ENCODE measurements around the gene FLII. TPM values are rescaled to one million over a fixed set of nuclear protein-coding genes. Genes with fewer than 3 reads are reported as not detected.

The FLII gene
- polyA plus RNA-seq, 1 of the 3 experiments (the other 2 are of a cell fraction), result 244 TPM

DNA sequence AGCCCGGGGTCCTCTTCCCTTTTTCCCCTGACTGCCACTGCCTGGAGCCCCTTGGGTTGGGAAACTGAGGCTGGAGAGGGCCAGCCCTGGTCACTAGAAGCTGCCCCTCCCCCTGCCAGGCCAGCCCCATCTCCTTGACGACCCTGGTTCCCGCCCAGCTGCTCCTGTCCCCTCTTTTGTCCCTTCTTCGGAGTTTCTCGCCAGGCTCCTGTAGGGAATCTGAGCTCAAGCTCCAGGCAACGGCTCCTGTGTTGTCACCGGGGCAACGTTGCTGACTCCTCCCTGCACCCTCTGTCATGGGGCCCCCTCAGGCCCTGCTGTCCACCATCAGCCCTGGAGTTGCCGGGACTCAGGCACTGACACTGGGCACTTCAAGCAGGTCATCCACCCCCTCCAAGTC lies 27.4 kb downstream of the FLII start:
- no peak overlapping the region for H3K4me2 ChIP-seq
- H3K79me2 ChIP-seq (ENCODE audit: insufficient read depth), result peaks cover 52% of the 10 kb centered on the region
- peaks cover 6 to 16% of the 10 kb centered on the region in 2 experiments; a peak in 3 of 4 replicates for H3K4me1 ChIP-seq (ENCODE audit: control insufficient read depth in 1 of 2, insufficient read depth in 2 of 2, low read depth in 1 of 2, low read length in 1 of 2)
- no peak overlapping the region for H3K9ac ChIP-seq
- no peaks in the 10 kb centered on the region for H3K9me2 ChIP-seq
- no peak overlapping the region for H3K4me3 ChIP-seq (ENCODE audit: low read depth in 2 of 2, low read length in 1 of 2)
- POLR2A ChIA-PET, result no interaction called here
- H3K27ac ChIP-seq (ENCODE audit: low read depth in 2 of 2, low read length in 1 of 2), result no peak overlapping the region
- no peak overlapping the region for H2AFZ ChIP-seq (ENCODE audit: low read depth)
- CTCF ChIA-PET, result interaction anchor here (1.1 kb wide), 1 partner anchor 91 kb away, joined by 3 read pairs; no protein-coding TSS in a partner anchor
- H3K27me3 ChIP-seq (ENCODE audit: insufficient read depth), result no peaks in the 10 kb centered on the region
- H3F3A ChIP-seq (replicated peaks; ENCODE audit: insufficient read depth), result peaks cover 4% of the 10 kb centered on the region
- H3K9me3 ChIP-seq, result no peaks in the 10 kb centered on the region
- H4K20me1 ChIP-seq (ENCODE audit: insufficient read depth), result 0 out of 2 replicates have a peak, but pooled peaks cover 17% of the 10 kb centered on the region
- no peak for DNase-seq
- WGBS (ENCODE audit: low lambda C conversion rate), result 81% methylated on average over 8 of the region's 9 CpGs
- no peak for TF ChIP-seq SIN3A (IDR thresholded peaks at IDR 0.05; ENCODE audit: borderline replicate concordance, low read depth, low read length)
- TF ChIP-seq, protein P1, sequence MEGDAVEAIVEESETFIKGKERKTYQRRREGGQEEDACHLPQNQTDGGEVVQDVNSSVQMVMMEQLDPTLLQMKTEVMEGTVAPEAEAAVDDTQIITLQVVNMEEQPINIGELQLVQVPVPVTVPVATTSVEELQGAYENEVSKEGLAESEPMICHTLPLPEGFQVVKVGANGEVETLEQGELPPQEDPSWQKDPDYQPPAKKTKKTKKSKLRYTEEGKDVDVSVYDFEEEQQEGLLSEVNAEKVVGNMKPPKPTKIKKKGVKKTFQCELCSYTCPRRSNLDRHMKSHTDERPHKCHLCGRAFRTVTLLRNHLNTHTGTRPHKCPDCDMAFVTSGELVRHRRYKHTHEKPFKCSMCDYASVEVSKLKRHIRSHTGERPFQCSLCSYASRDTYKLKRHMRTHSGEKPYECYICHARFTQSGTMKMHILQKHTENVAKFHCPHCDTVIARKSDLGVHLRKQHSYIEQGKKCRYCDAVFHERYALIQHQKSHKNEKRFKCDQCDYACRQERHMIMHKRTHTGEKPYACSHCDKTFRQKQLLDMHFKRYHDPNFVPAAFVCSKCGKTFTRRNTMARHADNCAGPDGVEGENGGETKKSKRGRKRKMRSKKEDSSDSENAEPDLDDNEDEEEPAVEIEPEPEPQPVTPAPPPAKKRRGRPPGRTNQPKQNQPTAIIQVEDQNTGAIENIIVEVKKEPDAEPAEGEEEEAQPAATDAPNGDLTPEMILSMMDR (IDR thresholded peaks at IDR 0.05), result no peak
- TF ChIP-seq, protein P2, sequence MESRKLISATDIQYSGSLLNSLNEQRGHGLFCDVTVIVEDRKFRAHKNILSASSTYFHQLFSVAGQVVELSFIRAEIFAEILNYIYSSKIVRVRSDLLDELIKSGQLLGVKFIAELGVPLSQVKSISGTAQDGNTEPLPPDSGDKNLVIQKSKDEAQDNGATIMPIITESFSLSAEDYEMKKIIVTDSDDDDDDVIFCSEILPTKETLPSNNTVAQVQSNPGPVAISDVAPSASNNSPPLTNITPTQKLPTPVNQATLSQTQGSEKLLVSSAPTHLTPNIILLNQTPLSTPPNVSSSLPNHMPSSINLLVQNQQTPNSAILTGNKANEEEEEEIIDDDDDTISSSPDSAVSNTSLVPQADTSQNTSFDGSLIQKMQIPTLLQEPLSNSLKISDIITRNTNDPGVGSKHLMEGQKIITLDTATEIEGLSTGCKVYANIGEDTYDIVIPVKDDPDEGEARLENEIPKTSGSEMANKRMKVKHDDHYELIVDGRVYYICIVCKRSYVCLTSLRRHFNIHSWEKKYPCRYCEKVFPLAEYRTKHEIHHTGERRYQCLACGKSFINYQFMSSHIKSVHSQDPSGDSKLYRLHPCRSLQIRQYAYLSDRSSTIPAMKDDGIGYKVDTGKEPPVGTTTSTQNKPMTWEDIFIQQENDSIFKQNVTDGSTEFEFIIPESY (IDR thresholded peaks at IDR 0.05; ENCODE audit: borderline replicate concordance, low read depth), result no peak
- TF ChIP-seq FOXJ3 (CRISPR knock-in tag; IDR thresholded peaks at IDR 0.05), result no peak
- no peak for TF ChIP-seq PBX3 (IDR thresholded peaks at IDR 0.05)
- no peak for TF ChIP-seq CHD2 (IDR thresholded peaks at IDR 0.05; ENCODE audit: low read length, partially characterized antibody)
- no peak for TF ChIP-seq POLR2AphosphoS5 (IDR thresholded peaks at IDR 0.05; ENCODE audit: low read depth, low read length)
- peaks cover 0 to 12% of the 10 kb centered on the region in 2 experiments for H3K36me3 ChIP-seq (replicated peaks in 1 of 2; ENCODE audit: control insufficient read depth in 1 of 2, insufficient read depth in 2 of 2, low read length in 1 of 2)

GRCh38 chr17:18230288-18231141 lies 28.0 kb downstream of the FLII start:
- peaks cover 56% of the 10 kb centered on the region for H3K79me2 ChIP-seq (ENCODE audit: insufficient read depth)
- no peak for TF ChIP-seq POLR2AphosphoS5 (IDR thresholded peaks at IDR 0.05; ENCODE audit: low read depth, low read length)

More at GRCh38 chr17:18230288-18231141, 28.0 kb downstream of the FLII start:
- Histone ChIP-seq H3K9ac (no peak overlapping the region), H3K9me2 (no peaks in the 10 kb centered on the region), H3F3A (replicated peaks; ENCODE audit: insufficient read depth) (peaks cover 3% of the 10 kb centered on the region), H2AFZ (ENCODE audit: low read depth) (no peak overlapping the region), H3K27me3 (ENCODE audit: insufficient read depth) (no peaks in the 10 kb centered on the region), H3K4me1 (ENCODE audit: control insufficient read depth in 1 of 2, insufficient read depth in 2 of 2, low read depth in 1 of 2, low read length in 1 of 2) (peaks cover 5 to 16% of the 10 kb centered on the region in 2 experiments; a peak in 3 of 4 replicates), H3K4me3 (ENCODE audit: low read depth in 2 of 2, low read length in 1 of 2) (no peak overlapping the region), H3K4me2 (no peak overlapping the region), H3K27ac (ENCODE audit: low read depth in 2 of 2, low read length in 1 of 2) (no peak overlapping the region), H3K9me3 (no peaks in the 10 kb centered on the region), H3K36me3 (replicated peaks in 1 of 2; ENCODE audit: control insufficient read depth in 1 of 2, insufficient read depth in 2 of 2, low read length in 1 of 2) (peaks cover 0 to 11% of the 10 kb centered on the region in 2 experiments), H4K20me1 (ENCODE audit: insufficient read depth) (0 out of 2 replicates have a peak, but pooled peaks cover 17% of the 10 kb centered on the region)
- POLR2A ChIA-PET, result no interaction called here
- WGBS (ENCODE audit: low lambda C conversion rate), result 85% methylated on average over 4 of the region's 14 CpGs
- DNase-seq, result no peak
- CTCF ChIA-PET, result interaction anchor here (1.0 kb wide), 1 partner anchor 13 kb away, joined by 4 read pairs; no protein-coding TSS in a partner anchor

Data from SK-N-SH (cell line).